CD4-positive, alpha-beta T cell (primary cell): ENCODE data around the gene LSM10. TPM values are rescaled to one million over a fixed set of nuclear protein-coding genes. Genes with fewer than 3 reads are reported as not detected.

Experiments used
- ATAC-seq: fragments of 200-7000 bp; cut with Tn5 transposase; one replicate; pipeline ENCODE4 v1.10.0; 2022; ENCODE audit warnings: mild to moderate bottlenecking; ENCODE audit not compliant: poor library complexity
- CTCF ChIA-PET: fragments of 350-600 bp; sonication (Branson Sonifier 250); formaldehyde crosslinking; loops from one replicate; lab custom pipeline; 2021; ENCODE audit warnings: antibody characterized with exemption, inconsistent platforms; lab: Charles Lee
- POLR2A ChIA-PET: fragments of 350-600 bp; sonication (Branson Sonifier 250); formaldehyde crosslinking; loops from one replicate; lab custom pipeline; 2021; ENCODE audit warnings: antibody characterized with exemption, inconsistent platforms; lab: Charles Lee
- DNase-seq, 14 experiments: peaks; one replicate each; pipeline ENCODE4 v3.0.0-alpha.2; 2013 to 2020; ENCODE audit warnings: mixed read lengths in 2 of 14
- H3K27ac ChIP-seq, 2 donors: one replicate each; pipeline versions ENCODE4 v1.5.1 to v1.7.0; 2013; ENCODE audit warnings: low read length in 2 of 2, low read depth in 1 of 2, mild to moderate bottlenecking in 1 of 2
- H3K27me3 ChIP-seq, 2 experiments: 1 replicate in 1 of 2; 2 replicates in 1 of 2; pipeline versions ENCODE4 v1.6.1 to v1.7.0; 2013; ENCODE audit warnings: low read length in 2 of 2, control low read depth in 1 of 2, mild to moderate bottlenecking in 1 of 2, moderate library complexity in 1 of 2; ENCODE audit not compliant: insufficient read depth in 2 of 2, control insufficient read depth in 1 of 2
- H3K36me3 ChIP-seq: one replicate; pipeline ENCODE4 v1.6.1; 2013; ENCODE audit warnings: low read length, control low read depth; ENCODE audit not compliant: insufficient read depth
- H3K4me1 ChIP-seq: one replicate; pipeline ENCODE4 v1.6.1; 2013; ENCODE audit warnings: low read length, control low read depth; ENCODE audit not compliant: insufficient read depth
- H3K4me3 ChIP-seq: one replicate; pipeline ENCODE4 v1.5.1; 2013; ENCODE audit warnings: mild to moderate bottlenecking, low read length, moderate library complexity
- H3K9me3 ChIP-seq, 2 experiments: 1 replicate in 1 of 2; 2 replicates in 1 of 2; pipeline versions ENCODE4 v1.6.1 to v1.7.0; 2013; ENCODE audit warnings: low read length in 2 of 2, mild to moderate bottlenecking in 2 of 2, control low read depth in 1 of 2, moderate library complexity in 1 of 2; ENCODE audit not compliant: control insufficient read depth in 1 of 2, insufficient read depth in 1 of 2
- H3K27ac Mint-ChIP-seq: one replicate; pipeline ENCODE4 v1.8.0; 2020; ENCODE audit warnings: mixed read lengths
- H3K27me3 Mint-ChIP-seq: one replicate; pipeline ENCODE4 v1.8.0; 2021; ENCODE audit warnings: mixed read lengths
- H3K36me3 Mint-ChIP-seq: one replicate; pipeline ENCODE4 v1.8.0; 2021; ENCODE audit warnings: low read depth, mixed read lengths
- H3K4me1 Mint-ChIP-seq: one replicate; pipeline ENCODE4 v1.8.0; 2021; ENCODE audit warnings: low read depth, mixed read lengths
- H3K4me3 Mint-ChIP-seq: one replicate; pipeline ENCODE4 v1.8.0; 2020; ENCODE audit warnings: mild to moderate bottlenecking, mixed read lengths
- H3K9me3 Mint-ChIP-seq: one replicate; pipeline ENCODE4 v1.8.0; 2020; ENCODE audit warnings: mixed read lengths
- intact Hi-C, 2 experiments: fragments of 100-400 bp; cut with DNase I in 1 of 2; cut with micrococcal nuclease in 1 of 2; formaldehyde crosslinking; loops; one replicate each; pipeline versions ENCODE4 v1.15.1 to v1.9.0; 2023 to 2025; cut with DNase I, micrococcal nuclease
- total RNA-seq, 174 experiments: library from RNA in 2 of 174; stranded (reverse) in 2 of 174; gene quantifications; one replicate each; pipeline ENCODE4 v1.2.3 and lab custom pipeline; 2021 to 2026
- TF ChIP-seq, protein P1 (sequence below): fragments of 200-600 bp; IDR thresholded peaks from one replicate; pipeline ENCODE4 v1.8.0; 2022; ENCODE audit warnings: antibody characterized with exemption, mild to moderate bottlenecking

The LSM10 gene
- total RNA-seq, 2 experiments from 2014 or later, result 25.6 to 26.0 TPM

DNA sequence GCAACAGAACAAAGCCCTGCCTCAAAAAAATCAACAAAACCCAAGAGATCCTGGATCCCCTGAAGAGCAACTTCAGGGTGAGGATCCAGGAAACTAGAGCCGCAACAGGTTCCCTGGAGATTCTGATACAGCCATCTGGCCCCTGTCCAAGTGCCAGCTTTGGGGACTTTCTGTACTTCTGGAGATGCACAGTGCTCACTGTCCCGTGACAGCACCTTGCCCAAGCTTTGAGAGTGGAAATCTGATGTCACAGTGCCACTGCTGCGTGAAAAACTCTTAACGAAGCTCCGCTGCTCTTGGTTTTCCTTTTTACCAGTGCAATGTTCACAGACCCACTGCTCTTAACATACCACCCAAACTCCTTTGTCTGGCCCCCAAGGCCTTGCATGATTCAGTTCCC lies 38.3 kb downstream of the LSM10 start:
- H3K27ac ChIP-seq, result peak overlapping the region; percentile 40 to 54
- Mint-ChIP-seq H3K4me3 (peak overlapping the region; percentile 27), H3K36me3 (peaks cover 73% of the 10 kb centered on the region), H3K4me1 (peaks cover 10% of the 10 kb centered on the region), H3K27me3 (no peaks in the 10 kb centered on the region), H3K27ac (peak overlapping the region; percentile 94), H3K9me3 (no peaks in the 10 kb centered on the region)
- peaks cover 64% of the 10 kb centered on the region for H3K36me3 ChIP-seq
- DNase-seq (no peak), ATAC-seq (no peak)
- peaks cover 25% of the 10 kb centered on the region for H3K4me1 ChIP-seq
- no peak overlapping the region for H3K4me3 ChIP-seq
- TF ChIP-seq, protein P1, sequence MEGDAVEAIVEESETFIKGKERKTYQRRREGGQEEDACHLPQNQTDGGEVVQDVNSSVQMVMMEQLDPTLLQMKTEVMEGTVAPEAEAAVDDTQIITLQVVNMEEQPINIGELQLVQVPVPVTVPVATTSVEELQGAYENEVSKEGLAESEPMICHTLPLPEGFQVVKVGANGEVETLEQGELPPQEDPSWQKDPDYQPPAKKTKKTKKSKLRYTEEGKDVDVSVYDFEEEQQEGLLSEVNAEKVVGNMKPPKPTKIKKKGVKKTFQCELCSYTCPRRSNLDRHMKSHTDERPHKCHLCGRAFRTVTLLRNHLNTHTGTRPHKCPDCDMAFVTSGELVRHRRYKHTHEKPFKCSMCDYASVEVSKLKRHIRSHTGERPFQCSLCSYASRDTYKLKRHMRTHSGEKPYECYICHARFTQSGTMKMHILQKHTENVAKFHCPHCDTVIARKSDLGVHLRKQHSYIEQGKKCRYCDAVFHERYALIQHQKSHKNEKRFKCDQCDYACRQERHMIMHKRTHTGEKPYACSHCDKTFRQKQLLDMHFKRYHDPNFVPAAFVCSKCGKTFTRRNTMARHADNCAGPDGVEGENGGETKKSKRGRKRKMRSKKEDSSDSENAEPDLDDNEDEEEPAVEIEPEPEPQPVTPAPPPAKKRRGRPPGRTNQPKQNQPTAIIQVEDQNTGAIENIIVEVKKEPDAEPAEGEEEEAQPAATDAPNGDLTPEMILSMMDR, result no peak
- POLR2A ChIA-PET, result interaction anchor here (0.6 to 2.3 kb wide), 4 partner anchors 9 to 75 kb away, joined by 3 to 15 read pairs (median 4); no protein-coding TSS in a partner anchor
- CTCF ChIA-PET, result no interaction called here
- H3K9me3 ChIP-seq, result no peaks in the 10 kb centered on the region
- intact Hi-C loops, result no loop called here
- H3K27me3 ChIP-seq, result no peaks in the 10 kb centered on the region

DNA sequence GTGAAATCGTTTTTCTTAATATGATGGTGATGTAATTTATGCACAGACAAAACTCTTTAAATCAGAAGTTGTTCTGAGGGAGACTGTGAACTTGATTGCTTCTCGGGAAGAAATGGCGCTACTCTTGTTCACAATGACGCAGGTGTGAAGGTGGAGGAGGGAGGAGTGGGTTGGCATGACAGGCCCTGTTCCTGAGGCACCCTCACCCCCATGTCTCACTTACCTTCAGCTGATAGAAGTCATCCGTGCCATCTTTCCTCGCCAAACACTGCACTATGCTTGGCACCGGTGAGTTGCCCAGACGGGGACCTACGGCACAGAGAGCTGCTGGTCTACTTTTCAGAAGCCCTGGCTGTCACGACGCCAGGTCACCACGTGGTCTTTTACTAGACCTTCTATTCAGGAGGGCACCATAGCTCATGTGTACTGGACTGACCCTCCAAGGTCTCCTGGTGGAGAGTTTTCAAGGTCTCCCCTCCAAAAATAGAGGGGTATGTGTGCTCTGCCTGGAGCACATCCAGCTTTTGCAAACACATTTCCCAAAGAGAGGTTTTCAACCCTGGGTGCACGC lies 39.1 kb downstream of the LSM10 start:
- H3K27ac Mint-ChIP-seq, result peak overlapping the region; percentile 94
- intact Hi-C loops, result no loop called here
- peaks cover 70% of the 10 kb centered on the region for H3K36me3 ChIP-seq

DNA sequence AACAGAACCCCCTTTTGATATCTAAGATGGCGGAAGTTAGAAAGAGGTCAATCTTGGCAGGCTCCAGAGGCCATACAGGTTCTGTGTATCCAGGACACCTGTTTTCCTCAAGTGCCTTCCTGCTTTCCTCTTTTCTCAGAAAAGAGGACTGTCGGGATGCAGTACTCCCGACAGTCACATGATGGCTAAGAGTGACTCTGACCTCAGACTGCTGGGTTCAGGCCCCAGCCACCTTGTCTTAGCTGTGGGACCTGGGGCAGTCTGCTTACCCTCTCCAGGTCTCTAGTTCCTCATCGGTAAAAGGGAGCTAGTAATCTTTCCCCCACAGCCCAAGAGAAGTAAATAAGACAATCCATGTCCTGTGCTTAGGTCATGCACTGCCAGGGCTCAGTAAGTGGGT lies 41.9 kb downstream of the LSM10 start:
- DNase-seq, result no peak
- intact Hi-C loops, result no loop called here
- H3K9me3 ChIP-seq, result no peaks in the 10 kb centered on the region
- TF ChIP-seq, protein P1, result no peak
- Mint-ChIP-seq H3K27ac (peak overlapping the region; percentile 39), H3K9me3 (no peaks in the 10 kb centered on the region), H3K36me3 (peaks cover 82% of the 10 kb centered on the region), H3K4me1 (peaks cover 29% of the 10 kb centered on the region), H3K4me3 (no peak overlapping the region), H3K27me3 (no peaks in the 10 kb centered on the region)
- no peak for ATAC-seq
- H3K27me3 ChIP-seq, result no peaks in the 10 kb centered on the region
- peaks cover 66% of the 10 kb centered on the region for H3K36me3 ChIP-seq
- ChIA-PET POLR2A (interaction anchor here (0.8 kb wide), 1 partner anchor 11 kb away, joined by 5 read pairs; no protein-coding TSS in a partner anchor), CTCF (interaction anchor here (0.8 kb wide), 1 partner anchor 14 kb away, joined by 3 read pairs; no protein-coding TSS in a partner anchor)
- H3K4me3 ChIP-seq, result no peak overlapping the region
- H3K27ac ChIP-seq, result no peak overlapping the region
- H3K4me1 ChIP-seq, result peaks cover 31% of the 10 kb centered on the region

More for the DNA sequence above, 39.1 kb downstream of the LSM10 start:
- CTCF ChIA-PET, result no interaction called here
- DNase-seq, result no peak
- Histone ChIP-seq H3K27me3 (no peaks in the 10 kb centered on the region), H3K4me3 (no peak overlapping the region), H3K4me1 (peaks cover 25% of the 10 kb centered on the region), H3K27ac (no peak overlapping the region), H3K9me3 (no peaks in the 10 kb centered on the region)
- H3K4me1 Mint-ChIP-seq, result peaks cover 10% of the 10 kb centered on the region
- POLR2A ChIA-PET, result no interaction called here
- no peaks in the 10 kb centered on the region for H3K9me3 Mint-ChIP-seq
- H3K36me3 Mint-ChIP-seq, result peaks cover 81% of the 10 kb centered on the region
- no peaks in the 10 kb centered on the region for H3K27me3 Mint-ChIP-seq
- TF ChIP-seq, protein P1, result no peak
- ATAC-seq, result no peak
- H3K4me3 Mint-ChIP-seq, result no peak overlapping the region
